ENCODE results near the gene IFI27L1. TPM values are rescaled to one million over a fixed set of nuclear protein-coding genes. Genes with fewer than 3 reads are reported as not detected.

The IFI27L1 gene
- total and polyA plus RNA-seq, 4 donors = 14.0 to 74.7 (median 69.2) TPM

Other genes starting within 250 kb of the IFI27L1 start
- gene FAM181A, start 154.0 kb upstream of the IFI27L1 start, total RNA-seq = 1 to 10 TPM; 3.3 to 3.5 TPM
- gene FAM181A, start 154.0 kb upstream of the IFI27L1 start, polyA plus RNA-seq (ENCODE audit: insufficient read length in 2 of 2) = 10 to 100 TPM; 11.8 to 16.0 TPM
- gene ASB2, start 104.7 kb upstream of the IFI27L1 start, total RNA-seq = 1 to 10 TPM in 1 of 2 donors, under 1 TPM in 1; 0.50 to 4.0 TPM
- gene ASB2, start 104.7 kb upstream of the IFI27L1 start, polyA plus RNA-seq (ENCODE audit: insufficient read length in 2 of 2) = 1 to 10 TPM; 1.6 to 2.1 TPM
- not detected for gene CCDC197, start 84.0 kb upstream of the IFI27L1 start, total RNA-seq
- not detected for gene CCDC197, start 84.0 kb upstream of the IFI27L1 start, polyA plus RNA-seq (ENCODE audit: insufficient read length in 2 of 2)
- 1 to 10 TPM; 3.6 to 4.1 TPM for gene OTUB2, start 55.0 kb upstream of the IFI27L1 start, total RNA-seq
- gene OTUB2, start 55.0 kb upstream of the IFI27L1 start, polyA plus RNA-seq (ENCODE audit: insufficient read length in 2 of 2) = 1 to 10 TPM; 4.6 to 5.8 TPM
- gene DDX24, start 108 bp upstream of the IFI27L1 start, total RNA-seq = 100 to 1,000 TPM; 142 to 259 TPM
- gene DDX24, start 108 bp upstream of the IFI27L1 start, polyA plus RNA-seq (ENCODE audit: insufficient read length in 2 of 2) = 100 to 1,000 TPM; 242 to 263 TPM
- 100 to 1,000 TPM in 1 of 2 donors, 10 to 100 TPM in 1; 35.9 to 133 TPM for gene IFI27, start 29.4 kb downstream of the IFI27L1 start, total RNA-seq
- gene IFI27, start 29.4 kb downstream of the IFI27L1 start, polyA plus RNA-seq (ENCODE audit: insufficient read length in 2 of 2) = 10 to 100 TPM; 36.8 to 48.3 TPM
- 100 to 1,000 TPM in 1 of 2 donors, 10 to 100 TPM in 1; 38.4 to 110 TPM for gene IFI27L2, start 48.3 kb downstream of the IFI27L1 start, total RNA-seq
- 100 to 1,000 TPM in 1 of 2 donors, 10 to 100 TPM in 1; 96.4 to 114 TPM for gene IFI27L2, start 48.3 kb downstream of the IFI27L1 start, polyA plus RNA-seq (ENCODE audit: insufficient read length in 2 of 2)
- 10 to 100 TPM in 1 of 2 donors, 1 to 10 TPM in 1; 8.8 to 13.9 TPM for gene PPP4R4, start 93.0 kb downstream of the IFI27L1 start, total RNA-seq
- 10 to 100 TPM in 1 of 2 donors, 1 to 10 TPM in 1; 8.0 to 10.8 TPM for gene PPP4R4, start 93.0 kb downstream of the IFI27L1 start, polyA plus RNA-seq (ENCODE audit: insufficient read length in 2 of 2)
- under 1 TPM in 1 of 2 donors, not detected in 1; 0.06 TPM for gene SERPINA10, start 212.0 kb downstream of the IFI27L1 start, total RNA-seq
- gene SERPINA10, start 212.0 kb downstream of the IFI27L1 start, polyA plus RNA-seq (ENCODE audit: insufficient read length in 2 of 2) = under 1 TPM; 0.13 to 0.26 TPM
- gene SERPINA6, start 242.0 kb downstream of the IFI27L1 start, total RNA-seq = under 1 TPM in 1 of 2 donors, not detected in 1; 0.06 TPM
- not detected for gene SERPINA6, start 242.0 kb downstream of the IFI27L1 start, polyA plus RNA-seq (ENCODE audit: insufficient read length in 2 of 2)

Measured in spinal cord (tissue), 4 donors.